CD4-positive, alpha-beta T cell treated with Interleukin-15 for 1 hour (primary cell): Measurements from ENCODE around the gene NTRK3.

Experiments
- DNase-seq: peaks from one replicate; pipeline ENCODE4 v3.0.0-alpha.2; 2020

Gene NTRK3

GRCh38 chr15:88257311-88258092 is 963 bp upstream of the NTRK3 start:
- DNase-seq = no peak

GRCh38 chr15:88255484-88256278 is 858 bp downstream of the NTRK3 start:
- no peak for DNase-seq

- DNase-seq = no peak
These were observed 1.5 kb downstream of the NTRK3 start for GRCh38 chr15:88255087-88255483.

- DNase-seq = no peak
These were observed 4.1 kb downstream of the NTRK3 start for GRCh38 chr15:88252441-88252840.

- DNase-seq = no peak
These were observed 5.7 kb downstream of the NTRK3 start for GRCh38 chr15:88250826-88251225.

- DNase-seq = no peak
These were observed 7.3 kb downstream of the NTRK3 start for GRCh38 chr15:88249220-88249619.

GRCh38 chr15:88247914-88248313 is 8.6 kb downstream of the NTRK3 start:
- DNase-seq = no peak

- DNase-seq = peak; percentile 53
These were observed 9.7 kb downstream of the NTRK3 start for GRCh38 chr15:88246666-88247446.

- no peak for DNase-seq
These were observed 10.5 kb downstream of the NTRK3 start for GRCh38 chr15:88246081-88246480.

GRCh38 chr15:88243895-88244787 is 12.4 kb downstream of the NTRK3 start:
- DNase-seq = no peak

GRCh38 chr15:88242586-88243555 is 13.7 kb downstream of the NTRK3 start:
- no peak for DNase-seq

- no peak for DNase-seq
These were observed 15.1 kb downstream of the NTRK3 start for GRCh38 chr15:88241461-88241860.

GRCh38 chr15:88241060-88241459 is 15.5 kb downstream of the NTRK3 start:
- DNase-seq = no peak

- no peak for DNase-seq
These were observed 16.9 kb downstream of the NTRK3 start for GRCh38 chr15:88239594-88239993.

- DNase-seq = no peak
These were observed 17.7 kb downstream of the NTRK3 start for GRCh38 chr15:88238618-88239430.

GRCh38 chr15:88234711-88235110 is 21.8 kb downstream of the NTRK3 start:
- DNase-seq = no peak

GRCh38 chr15:88233921-88234320 is 22.6 kb downstream of the NTRK3 start:
- no peak for DNase-seq

- DNase-seq = no peak
These were observed 23.8 kb downstream of the NTRK3 start for GRCh38 chr15:88232771-88233201.

GRCh38 chr15:88231909-88232644 is 24.5 kb downstream of the NTRK3 start:
- no peak for DNase-seq
